ENCODE data around the gene NRG2.

DNA sequence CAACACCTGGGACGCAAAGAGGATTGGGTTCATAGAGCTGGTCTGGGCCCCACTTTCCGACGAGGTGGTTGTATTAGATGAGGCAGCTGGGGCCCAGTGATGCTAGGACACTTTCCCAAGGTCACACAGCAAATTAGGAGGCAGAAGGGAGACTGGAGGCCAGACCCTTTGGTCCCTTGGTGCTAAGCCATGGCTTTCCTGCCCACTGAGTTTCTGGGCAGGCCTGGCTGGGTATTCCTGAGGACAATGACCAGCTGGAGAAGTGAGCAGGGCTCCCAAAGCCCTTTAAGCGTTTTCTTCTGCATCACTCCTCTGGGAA lies 181.3 kb downstream of the NRG2 start:
- TF ChIP-seq EZH2 (IDR thresholded peaks at IDR 0.05; ENCODE audit: insufficient read depth, poor library complexity, severe bottlenecking) (no peak), EZH2phosphoT487 (IDR thresholded peaks at IDR 0.05; ENCODE audit: insufficient read depth, low read depth) (no peak)
